ENCODE results near the gene MPL.

Gene MPL

GRCh38 chr1:43363935-43364525, 26.4 kb downstream of the MPL start:
- no peak overlapping the region for H3K4me3 ChIP-seq (ENCODE audit: low read depth, low read length)
- no peak for TF ChIP-seq CTCF (IDR thresholded peaks at IDR 0.05; ENCODE audit: low read depth, low read length)

- TF ChIP-seq CTCF (IDR thresholded peaks at IDR 0.05; ENCODE audit: low read depth, low read length), result no peak
- H3K4me3 ChIP-seq (ENCODE audit: low read depth, low read length), result no peak overlapping the region; the same call in 1 of the 2 replicates
These were observed 28.1 kb downstream of the MPL start for GRCh38 chr1:43365678-43366077.

GRCh38 chr1:43366179-43366578, 28.6 kb downstream of the MPL start:
- H3K4me3 ChIP-seq (ENCODE audit: low read depth, low read length), result peak overlapping the region; percentile 88
- no peak for TF ChIP-seq CTCF (IDR thresholded peaks at IDR 0.05; ENCODE audit: low read depth, low read length)

- H3K4me3 ChIP-seq (ENCODE audit: low read depth, low read length), result peak overlapping the region; percentile 88
- TF ChIP-seq CTCF (IDR thresholded peaks at IDR 0.05; ENCODE audit: low read depth, low read length), result no peak
These were observed 29.0 kb downstream of the MPL start for GRCh38 chr1:43366601-43367025.

GRCh38 chr1:43367026-43367903, 29.6 kb downstream of the MPL start:
- no peak for TF ChIP-seq CTCF (IDR thresholded peaks at IDR 0.05; ENCODE audit: low read depth, low read length)
- H3K4me3 ChIP-seq (ENCODE audit: low read depth, low read length), result peak overlapping the region; percentile 88

GRCh38 chr1:43367904-43368645, 30.5 kb downstream of the MPL start, which contains the start of gene ELOVL1:
TSS of gene ELOVL1 (minus strand) at chr1:43368011. CDS start at chr1:43365609, 2,402 bp downstream.
- peak within 1 kb of the TSS; percentile 88 for H3K4me3 ChIP-seq (ENCODE audit: low read depth, low read length)

More at GRCh38 chr1:43367904-43368645, 30.5 kb downstream of the MPL start, which contains the start of gene ELOVL1:
- TF ChIP-seq CTCF (IDR thresholded peaks at IDR 0.05; ENCODE audit: low read depth, low read length), result no peak
